NCI-H2107 treated with DMSO at 0.1 percent for 48 hours (cell line): ENCODE measurements around the gene TMEM198.

ENCODE experiments used
- DNase-seq: peaks from one replicate; lab custom pipeline; 2025; ENCODE audit not compliant: unreplicated experiment; lab: John Stamatoyannopoulos, UW

The TMEM198 gene

GRCh38 chr2:219543596-219544358, at the start of gene TMEM198, which contains the start of gene CHPF:
TSS of gene TMEM198 (plus strand) at chr2:219544028. CDS start at chr2:219544728, 700 bp downstream.
TSS of gene CHPF (minus strand) at chr2:219543809. CDS start at chr2:219543538, 271 bp downstream.
- DNase-seq: peak; percentile 76

- no peak for DNase-seq
Measured at GRCh38 chr2:219494952-219495530, 48.8 kb upstream of the TMEM198 start.

- no peak for DNase-seq
Measured at GRCh38 chr2:219495531-219496122, 48.2 kb upstream of the TMEM198 start.

- no peak for DNase-seq
Measured at GRCh38 chr2:219496247-219496824, 47.5 kb upstream of the TMEM198 start.

- DNase-seq: no peak
Measured at GRCh38 chr2:219496825-219497494, 46.9 kb upstream of the TMEM198 start.

GRCh38 chr2:219497495-219498279, 46.1 kb upstream of the TMEM198 start:
- DNase-seq: no peak

- peak; percentile 74 for DNase-seq
Measured at GRCh38 chr2:219498280-219499057, 45.4 kb upstream of the TMEM198 start, which contains the start of gene GMPPA. TSS of gene GMPPA (plus strand) at chr2:219498891. CDS start at chr2:219499976, 1,085 bp downstream.

- DNase-seq: no peak
Measured at GRCh38 chr2:219499058-219499307, 44.8 kb upstream of the TMEM198 start.

GRCh38 chr2:219499555-219499954, 44.3 kb upstream of the TMEM198 start:
- no peak for DNase-seq

GRCh38 chr2:219500135-219500534, 43.7 kb upstream of the TMEM198 start:
- no peak for DNase-seq

- DNase-seq: no peak
Measured at GRCh38 chr2:219501849-219502248, 42.0 kb upstream of the TMEM198 start.

- DNase-seq: no peak
Measured at GRCh38 chr2:219502618-219503017, 41.2 kb upstream of the TMEM198 start.

- no peak for DNase-seq
Measured at GRCh38 chr2:219505585-219505984, 38.2 kb upstream of the TMEM198 start.

- no peak for DNase-seq
Measured at GRCh38 chr2:219506153-219506801, 37.6 kb upstream of the TMEM198 start.

- no peak for DNase-seq
Measured at GRCh38 chr2:219506802-219507526, 36.9 kb upstream of the TMEM198 start.

- DNase-seq: no peak
Measured at GRCh38 chr2:219507581-219508443, 36.0 kb upstream of the TMEM198 start.

- DNase-seq: no peak
Measured at GRCh38 chr2:219508444-219508734, 35.4 kb upstream of the TMEM198 start.
